ENCODE results near the gene LRMDA.

- TF ChIP-seq CTCF (IDR thresholded peaks at IDR 0.05) (peak; percentile 13 to 67 (median 28)), POLR2AphosphoS5 (IDR thresholded peaks at IDR 0.05) (peak; percentile 94 to 97 (median 95)), EP300 (IDR thresholded peaks at IDR 0.05; ENCODE audit: low read depth) (no peak), POLR2A (IDR thresholded peaks at IDR 0.05) (peak; percentile 82)
These were observed 29.6 kb upstream of the LRMDA start, which contains the start of gene ZNF503 for GRCh38 chr10:75401569-75402485.

Measured in transverse colon (tissue), 4 donors.